WTC11 (cell line): ENCODE measurements around the gene TCEAL4.

Experiments
- ARID4B ChIP-seq: sonication (generic); formaldehyde crosslinking; IDR thresholded peaks from 2 replicates; pipeline ENCODE4 v1.8.0; 2023; ENCODE audit warnings: missing genetic modification reagents, mild to moderate bottlenecking, borderline replicate concordance
- ATF2 ChIP-seq: sonication (generic); formaldehyde crosslinking; IDR thresholded peaks from 2 replicates; pipeline ENCODE4 v1.8.1; 2022; ENCODE audit warnings: low read depth, missing genetic modification reagents, borderline replicate concordance
- ATF3 ChIP-seq: sonication (generic); formaldehyde crosslinking; conservative IDR thresholded peaks from 2 replicates; pipeline ENCODE4 v1.8.1; 2022; ENCODE audit warnings: mild to moderate bottlenecking, missing genetic modification reagents
- CTCF ChIP-seq: fragments of 200-600 bp; IDR thresholded peaks from 2 replicates; pipeline ENCODE4 v1.8.0; 2022; ENCODE audit warnings: antibody characterized with exemption
- FOXJ3 ChIP-seq: sonication (generic); formaldehyde crosslinking; IDR thresholded peaks from 2 replicates; pipeline ENCODE4 v1.9.0; 2021; ENCODE audit warnings: missing genetic modification reagents, mild to moderate bottlenecking, borderline replicate concordance
- MLX ChIP-seq: sonication (generic); formaldehyde crosslinking; IDR thresholded peaks from 2 replicates; pipeline ENCODE4 v1.8.1; 2023; ENCODE audit warnings: mild to moderate bottlenecking, missing genetic modification reagents, moderate library complexity
- MYBL2 ChIP-seq: sonication (generic); formaldehyde crosslinking; IDR thresholded peaks from 2 replicates; pipeline ENCODE4 v1.8.1; 2023; ENCODE audit warnings: mild to moderate bottlenecking, moderate library complexity, missing genetic modification reagents
- NR1H2 ChIP-seq: sonication (generic); formaldehyde crosslinking; IDR thresholded peaks from 2 replicates; pipeline ENCODE4 v1.9.0; 2021; ENCODE audit warnings: mild to moderate bottlenecking, moderate library complexity, missing genetic modification reagents
- PRDM15 ChIP-seq: sonication (generic); formaldehyde crosslinking; IDR thresholded peaks from 2 replicates; pipeline ENCODE4 v1.8.0; 2022; ENCODE audit warnings: missing genetic modification reagents
- SOX15 ChIP-seq: fragments of 250-450 bp; sonication (Bioruptor Pico); IDR thresholded peaks from 2 replicates; pipeline ENCODE4 v1.9.0; 2021; ENCODE audit warnings: mild to moderate bottlenecking
- SP1 ChIP-seq: sonication (generic); formaldehyde crosslinking; conservative IDR thresholded peaks from 2 replicates; pipeline ENCODE4 v1.8.1; 2022; ENCODE audit warnings: missing genetic modification reagents
- ZNF281 ChIP-seq: sonication (generic); formaldehyde crosslinking; IDR thresholded peaks from 2 replicates; pipeline ENCODE4 v1.8.0; 2023; ENCODE audit warnings: mild to moderate bottlenecking, missing genetic modification reagents

GRCh38 chrX:103586314-103586646, 965 bp downstream of the TCEAL4 start:
- no peak for TF ChIP-seq ATF2 (CRISPR knock-in tag)
- no peak for TF ChIP-seq ARID4B
- TF ChIP-seq PRDM15 (CRISPR knock-in tag) = no peak
- TF ChIP-seq FOXJ3 (CRISPR knock-in tag) = no peak
- TF ChIP-seq SOX15 (CRISPR knock-in tag) = no peak
- no peak for TF ChIP-seq CTCF
- no peak for TF ChIP-seq NR1H2 (CRISPR knock-in tag)
- TF ChIP-seq MYBL2 (CRISPR knock-in tag) = no peak
- no peak for TF ChIP-seq ATF3 (CRISPR knock-in tag)
- no peak for TF ChIP-seq MLX (CRISPR knock-in tag)
- no peak for TF ChIP-seq SP1 (CRISPR knock-in tag)
- no peak for TF ChIP-seq ZNF281 (CRISPR knock-in tag)
